Transverse colon (tissue), 4 donors: ENCODE data around the gene LRRC26. TPM values are rescaled to one million over a fixed set of nuclear protein-coding genes. Genes with fewer than 3 reads are reported as not detected.
A peak's percentile ranks its signal among the peaks of the same experiment; 100 is the strongest.

Source experiments
- DNase-seq: peaks from one replicate; pipeline ENCODE4 v3.0.0-alpha.2; 2019
- H3K27ac ChIP-seq, 4 donors: fragments of 200-600 bp; sonication (generic); 2 replicates each; pipeline ENCODE4 v1.5.1; 2016 to 2018; ENCODE audit warnings: inconsistent platforms in 4 of 4
- H3K27me3 ChIP-seq: fragments of 200-600 bp; sonication (generic); 2 replicates; pipeline ENCODE4 v1.5.1; 2017; ENCODE audit warnings: inconsistent platforms
- H3K36me3 ChIP-seq, 4 donors: fragments of 200-600 bp; sonication (generic); 2 replicates each; pipeline ENCODE4 v1.5.1; 2017 to 2019; ENCODE audit warnings: inconsistent platforms in 4 of 4
- H3K4me1 ChIP-seq, 4 donors: fragments of 200-600 bp; sonication (generic); 2 replicates each; pipeline ENCODE4 v1.5.1; 2017 to 2020; ENCODE audit warnings: inconsistent platforms in 4 of 4
- H3K4me3 ChIP-seq, 4 donors: fragments of 200-600 bp; sonication (generic); 1 replicate in 1 of 4; 2 replicates in 3 of 4; pipeline versions ENCODE4 v1.5.1 to v1.6.1; 2017 to 2019; ENCODE audit warnings: inconsistent platforms in 4 of 4
- H3K9me3 ChIP-seq, 2 donors: fragments of 200-600 bp; sonication (generic); 2 replicates each; pipeline ENCODE4 v1.5.1; 2017 to 2019; ENCODE audit warnings: inconsistent platforms in 2 of 2
- EP300 ChIP-seq: sonication (generic); formaldehyde crosslinking; IDR thresholded peaks from one replicate; pipeline ENCODE4 v1.6.1; 2017; ENCODE audit warnings: antibody characterized with exemption, low read depth
- POLR2A ChIP-seq: fragments of 450-650 bp; IDR thresholded peaks from one replicate; pipeline ENCODE4 v1.6.1; 2016; ENCODE audit warnings: antibody characterized with exemption, mild to moderate bottlenecking, moderate library complexity
- POLR2AphosphoS5 ChIP-seq, 3 donors: sonication (generic); formaldehyde crosslinking; IDR thresholded peaks; one replicate each; pipeline ENCODE4 v1.6.1; 2016; ENCODE audit warnings: antibody characterized with exemption in 3 of 3
- WGBS, 2 donors: methylation state at CpG; one replicate each; pipeline ENCODE4 v1.1.5; 2018; ENCODE audit warnings: low coverage in 1 of 2; 5-methylcytosine and 5-hydroxymethylcytosine counted together
- in situ Hi-C, 4 donors: fragments of 200-750 bp; cut with MboI; loops; one replicate each; pipeline versions ENCODE4 v1.15.0 to v1.15.1; 2017; ENCODE audit warnings: low sequenced_read_pairs in 3 of 4, low pct_ligation_motif_present in 1 of 4, low pct_unique_long_range_greater_than_20kb in 1 of 4
- intact Hi-C: fragments of 100-400 bp; cut with DNase I; formaldehyde crosslinking; loops from one replicate; pipeline ENCODE4 v1.15.1; 2023; ENCODE audit warnings: low total_unique reads
- total RNA-seq, 4 donors: library from RNA; depleted of rRNA; stranded (reverse); fragments of >200 nt; gene quantifications; one replicate each; pipeline ENCODE4 v1.1.0, GENCODE V29; 2016
- TF ChIP-seq, protein P1 (sequence below), 5 experiments: fragments of 200-600 bp in 3 of 5; fragments of 450-650 bp in 2 of 5; sonication (generic) in 3 of 5; IDR thresholded peaks; 1 replicate in 2 of 5; 2 replicates in 3 of 5; pipeline ENCODE4 v1.5.1; 2016 to 2017; ENCODE audit warnings: antibody characterized with exemption in 5 of 5, inconsistent platforms in 3 of 5, mild to moderate bottlenecking in 2 of 5, moderate library complexity in 1 of 5

Gene LRRC26
- total RNA-seq, 4 donors from 2014 or later, result 31.8 to 437 (median 64.8) TPM

DNA sequence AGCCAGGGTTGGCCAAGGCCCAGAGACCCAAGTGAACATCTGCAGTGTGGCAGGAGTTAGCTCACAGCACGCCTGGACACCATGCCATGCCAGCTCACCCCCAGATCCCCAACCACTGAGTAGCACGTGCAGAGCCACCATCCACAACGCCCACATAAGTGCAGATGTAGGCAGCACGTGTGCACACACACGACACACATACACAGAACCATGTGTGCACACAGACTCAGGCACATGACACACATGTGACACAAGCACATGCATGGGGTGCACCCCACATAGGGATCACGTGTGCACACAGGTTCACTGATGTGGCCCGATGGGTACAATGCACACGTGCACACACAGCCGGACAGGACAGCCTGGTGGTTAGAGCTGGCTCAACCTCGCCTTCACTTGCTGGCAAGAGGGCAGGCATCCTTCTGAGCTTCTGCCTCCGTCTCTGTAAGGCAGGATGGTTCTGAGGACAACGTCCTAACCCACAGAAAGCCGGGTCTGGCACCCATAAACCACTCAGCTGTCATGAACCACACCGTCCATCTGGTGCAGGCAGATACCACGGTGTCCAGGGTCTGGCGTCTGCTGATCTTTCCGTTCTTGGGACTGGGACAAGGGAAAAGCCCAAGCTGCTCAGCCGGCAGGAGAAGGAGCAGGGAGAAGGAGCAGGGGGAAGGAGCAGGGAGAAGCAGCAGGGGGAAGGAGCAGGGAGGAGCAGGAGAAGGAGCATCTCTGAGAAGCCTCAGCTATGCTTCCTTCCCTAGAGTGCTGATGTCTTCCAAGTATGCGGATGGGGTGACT, 12.0 kb downstream of the LRRC26 start:
- no peak overlapping the region for H3K27ac ChIP-seq
- intact Hi-C loops, result no loop called here
- 18 to 46% methylated on average over 2 to 19 of the region's 19 CpGs for WGBS, 2 donors

DNA sequence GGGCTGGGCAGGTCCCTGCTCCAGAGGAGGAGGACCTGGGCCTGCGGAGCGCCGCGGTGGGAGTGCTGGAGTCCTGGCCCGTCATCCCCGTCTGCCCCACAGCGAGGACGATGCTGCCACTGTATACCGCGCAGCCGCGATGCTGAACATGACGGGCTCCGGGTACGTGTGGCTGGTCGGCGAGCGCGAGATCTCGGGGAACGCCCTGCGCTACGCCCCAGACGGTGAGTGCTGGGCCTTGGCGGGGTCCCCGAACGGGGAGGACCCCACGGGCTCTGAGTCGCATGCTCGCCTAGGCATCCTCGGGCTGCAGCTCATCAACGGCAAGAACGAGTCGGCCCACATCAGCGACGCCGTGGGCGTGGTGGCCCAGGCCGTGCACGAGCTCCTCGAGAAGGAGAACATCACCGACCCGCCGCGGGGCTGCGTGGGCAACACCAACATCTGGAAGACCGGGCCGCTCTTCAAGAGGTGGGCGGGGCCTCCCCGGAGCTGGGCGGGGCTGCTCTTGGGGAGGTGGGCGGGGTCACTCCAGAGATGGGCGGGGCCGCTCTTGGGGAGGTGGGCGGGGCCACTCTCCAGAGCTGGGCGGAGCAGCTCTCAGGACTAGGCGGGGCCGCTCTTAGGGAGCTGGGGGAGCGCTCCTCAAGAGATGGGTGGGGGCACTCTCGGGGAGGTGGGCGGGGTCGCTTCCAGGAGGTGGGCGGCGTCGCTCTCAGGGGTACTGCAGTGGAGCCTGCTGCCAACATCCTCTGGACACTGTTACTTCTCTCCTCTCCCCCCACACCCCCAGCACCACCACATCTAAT, 13.1 kb downstream of the LRRC26 start:
- Histone ChIP-seq H3K27ac (no peak overlapping the region), H3K27me3 (peaks cover 68% of the 10 kb centered on the region), H3K4me3 (no peak overlapping the region), H3K4me1 (peaks cover 0 to 12% (median 8%) of the 10 kb centered on the region in 4 donors), H3K9me3 (no peaks in the 10 kb centered on the region), H3K36me3 (no peaks in the 10 kb centered on the region)
- 20% methylated on average over 55 of the region's 65 CpGs; no CpG with 5 or more reads in 1 of the 2 donors for WGBS, 2 donors
- in situ Hi-C loops (no loop called here), intact Hi-C loops (no loop called here)
- TF ChIP-seq POLR2AphosphoS5 (IDR thresholded peaks at IDR 0.05) (no peak), EP300 (no peak), POLR2A (no peak)
- TF ChIP-seq, protein P1, sequence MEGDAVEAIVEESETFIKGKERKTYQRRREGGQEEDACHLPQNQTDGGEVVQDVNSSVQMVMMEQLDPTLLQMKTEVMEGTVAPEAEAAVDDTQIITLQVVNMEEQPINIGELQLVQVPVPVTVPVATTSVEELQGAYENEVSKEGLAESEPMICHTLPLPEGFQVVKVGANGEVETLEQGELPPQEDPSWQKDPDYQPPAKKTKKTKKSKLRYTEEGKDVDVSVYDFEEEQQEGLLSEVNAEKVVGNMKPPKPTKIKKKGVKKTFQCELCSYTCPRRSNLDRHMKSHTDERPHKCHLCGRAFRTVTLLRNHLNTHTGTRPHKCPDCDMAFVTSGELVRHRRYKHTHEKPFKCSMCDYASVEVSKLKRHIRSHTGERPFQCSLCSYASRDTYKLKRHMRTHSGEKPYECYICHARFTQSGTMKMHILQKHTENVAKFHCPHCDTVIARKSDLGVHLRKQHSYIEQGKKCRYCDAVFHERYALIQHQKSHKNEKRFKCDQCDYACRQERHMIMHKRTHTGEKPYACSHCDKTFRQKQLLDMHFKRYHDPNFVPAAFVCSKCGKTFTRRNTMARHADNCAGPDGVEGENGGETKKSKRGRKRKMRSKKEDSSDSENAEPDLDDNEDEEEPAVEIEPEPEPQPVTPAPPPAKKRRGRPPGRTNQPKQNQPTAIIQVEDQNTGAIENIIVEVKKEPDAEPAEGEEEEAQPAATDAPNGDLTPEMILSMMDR (IDR thresholded peaks at IDR 0.05), result no peak
- DNase-seq, result peak; percentile 32

More for the DNA sequence above, 12.0 kb downstream of the LRRC26 start:
- peaks cover 4 to 22% (median 19%) of the 10 kb centered on the region in 4 donors for H3K4me1 ChIP-seq
- DNase-seq, result no peak
- H3K36me3 ChIP-seq, result no peaks in the 10 kb centered on the region
- TF ChIP-seq POLR2AphosphoS5 (IDR thresholded peaks at IDR 0.05) (no peak), EP300 (no peak), POLR2A (no peak)
- TF ChIP-seq, protein P1 (IDR thresholded peaks at IDR 0.05), result no peak
- no peak overlapping the region for H3K4me3 ChIP-seq
- peaks cover 78% of the 10 kb centered on the region for H3K27me3 ChIP-seq
- H3K9me3 ChIP-seq, result no peaks in the 10 kb centered on the region
- in situ Hi-C loops, result no loop called here

DNA sequence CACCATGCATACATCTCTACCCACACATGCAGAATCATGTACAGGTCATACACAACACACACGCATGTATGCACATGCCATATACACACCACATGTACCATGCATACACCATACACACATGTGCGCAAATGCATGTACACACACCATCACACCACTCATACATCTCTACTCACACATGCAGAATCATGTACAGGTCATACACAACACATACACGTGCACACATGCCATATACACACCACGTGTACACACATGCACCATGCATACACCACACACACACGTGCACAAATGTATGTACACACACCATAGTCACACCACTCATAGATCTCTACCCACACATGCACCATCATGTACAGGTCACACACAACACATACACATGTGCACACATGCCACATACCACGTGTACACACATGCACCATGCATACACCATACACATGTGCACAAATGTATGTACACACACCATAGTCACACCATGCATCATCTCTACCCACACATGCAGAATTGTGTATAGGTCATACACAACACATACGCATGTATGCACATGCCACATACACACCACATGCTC, 16.9 kb downstream of the LRRC26 start:
- DNase-seq, result no peak
- Histone ChIP-seq H3K27ac (no peak overlapping the region), H3K4me3 (no peak overlapping the region), H3K4me1 (peaks cover 0 to 9% (median 6%) of the 10 kb centered on the region in 4 donors), H3K27me3 (peaks cover 38% of the 10 kb centered on the region), H3K9me3 (no peaks in the 10 kb centered on the region), H3K36me3 (no peaks in the 10 kb centered on the region)
- intact Hi-C loops (no loop called here), in situ Hi-C loops (no loop called here)
- 93% methylated on average over 7 of the region's 7 CpGs for WGBS, 2 donors
- no peak for TF ChIP-seq POLR2AphosphoS5 (IDR thresholded peaks at IDR 0.05)
- TF ChIP-seq, protein P1 (IDR thresholded peaks at IDR 0.05), result no peak
- TF ChIP-seq EP300, result no peak
- TF ChIP-seq POLR2A, result no peak
